Stimulated activated CD4-positive, alpha-beta T cell treated with anti-CD3 and anti-CD28 coated beads, Interleukin-4, amount 100 ng/mL, for 1 hour (primary cell): Measurements from ENCODE around the gene ALOXE3.

ENCODE experiments used
- DNase-seq: peaks from one replicate; pipeline ENCODE4 v3.0.0-alpha.2; 2020

ALOXE3 gene

GRCh38 chr17:8117980-8118768 lies at the start of gene ALOXE3:
ALOXE3 (minus strand) TSS chr17:8118514; CDS start chr17:8117990, 524 bp downstream.
- no peak for DNase-seq

GRCh38 chr17:8167526-8167925 lies 49.2 kb upstream of the ALOXE3 start:
- DNase-seq, result no peak

- no peak for DNase-seq
These were observed 48.4 kb upstream of the ALOXE3 start for GRCh38 chr17:8166731-8167130.

- DNase-seq, result no peak
These were observed 46.5 kb upstream of the ALOXE3 start for GRCh38 chr17:8164815-8165131.

- peak; percentile 66 for DNase-seq
These were observed 45.9 kb upstream of the ALOXE3 start for GRCh38 chr17:8163978-8164814.

GRCh38 chr17:8162997-8163977 lies 45.0 kb upstream of the ALOXE3 start:
- DNase-seq, result no peak

GRCh38 chr17:8162233-8162996 lies 44.1 kb upstream of the ALOXE3 start, which contains the start of gene VAMP2:
VAMP2 (minus strand) TSS chr17:8162948; CDS start chr17:8162879, 69 bp downstream.
- DNase-seq, result peak; percentile 83

- DNase-seq, result no peak
These were observed 43.2 kb upstream of the ALOXE3 start for GRCh38 chr17:8161289-8162232.

GRCh38 chr17:8160741-8161221 lies 42.5 kb upstream of the ALOXE3 start:
- DNase-seq, result no peak

GRCh38 chr17:8160224-8160577 lies 41.9 kb upstream of the ALOXE3 start:
- no peak for DNase-seq

- DNase-seq, result no peak
These were observed 41.3 kb upstream of the ALOXE3 start for GRCh38 chr17:8159459-8160223.

- no peak for DNase-seq
These were observed 40.7 kb upstream of the ALOXE3 start for GRCh38 chr17:8159032-8159400.

GRCh38 chr17:8158267-8159031 lies 40.1 kb upstream of the ALOXE3 start:
- DNase-seq, result peak; percentile 85

GRCh38 chr17:8156246-8156992 lies 38.1 kb upstream of the ALOXE3 start:
- peak; percentile 100 for DNase-seq

GRCh38 chr17:8155996-8156245 lies 37.6 kb upstream of the ALOXE3 start:
- DNase-seq, result no peak

- DNase-seq, result no peak
These were observed 37.1 kb upstream of the ALOXE3 start for GRCh38 chr17:8155231-8155995.

GRCh38 chr17:8154608-8155155 lies 36.4 kb upstream of the ALOXE3 start:
- no peak for DNase-seq
